HG03280 (cell line): ENCODE data around the gene TRIM8.
"Not testable (repeated sequence)": the region's sequence is repeated elsewhere in the genome, so short reads cannot be mapped to it uniquely, and the experiment has no call there.

Experiments used
- ATAC-seq: cut with Tn5 transposase; IDR thresholded peaks from one replicate; pipeline ENCODE4 v1.9.1; 2021; ENCODE audit warnings: mild to moderate bottlenecking, moderate library complexity; ENCODE audit not compliant: unreplicated experiment

TRIM8 gene

GRCh38 chr10:102667411-102667810 is 23.1 kb downstream of the TRIM8 start:
- ATAC-seq = not testable (repeated sequence)

GRCh38 chr10:102668326-102669107 is 24.2 kb downstream of the TRIM8 start:
- no peak for ATAC-seq

- no peak for ATAC-seq
These were observed 25.2 kb downstream of the TRIM8 start for GRCh38 chr10:102669206-102670064.

GRCh38 chr10:102670065-102670670 is 25.9 kb downstream of the TRIM8 start:
- ATAC-seq = no peak

DNA sequence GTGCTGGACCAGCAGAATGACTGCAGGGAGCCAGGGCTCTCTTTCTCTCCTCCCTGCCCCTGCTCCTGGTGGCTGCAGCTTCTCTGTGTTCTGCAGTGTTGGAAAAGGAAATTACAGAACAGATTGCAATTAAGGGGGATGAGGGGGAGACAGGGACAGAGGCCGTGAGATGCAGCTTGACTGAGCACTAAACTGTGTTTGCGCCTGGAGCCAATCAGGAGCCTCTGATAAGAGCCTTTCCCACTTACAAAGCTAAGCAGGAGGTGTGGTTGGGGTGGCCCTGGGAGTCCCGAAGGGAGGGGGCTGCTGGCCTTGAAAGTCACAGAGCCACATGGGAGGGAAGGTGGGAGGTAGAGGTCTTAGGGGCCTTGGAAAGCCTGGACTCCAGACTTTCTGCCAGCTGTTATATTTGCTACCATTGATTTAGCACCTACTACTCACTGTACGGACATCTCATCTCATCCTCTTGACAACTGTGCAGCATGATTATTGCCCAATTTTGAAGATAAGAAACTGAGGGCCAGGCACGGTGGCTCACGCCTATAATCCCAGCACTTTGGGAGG is 26.7 kb downstream of the TRIM8 start:
- ATAC-seq = no peak

- no peak for ATAC-seq
These were observed 29.0 kb downstream of the TRIM8 start for GRCh38 chr10:102673236-102673818.

- no peak for ATAC-seq
These were observed 29.7 kb downstream of the TRIM8 start for GRCh38 chr10:102673819-102674511.

DNA sequence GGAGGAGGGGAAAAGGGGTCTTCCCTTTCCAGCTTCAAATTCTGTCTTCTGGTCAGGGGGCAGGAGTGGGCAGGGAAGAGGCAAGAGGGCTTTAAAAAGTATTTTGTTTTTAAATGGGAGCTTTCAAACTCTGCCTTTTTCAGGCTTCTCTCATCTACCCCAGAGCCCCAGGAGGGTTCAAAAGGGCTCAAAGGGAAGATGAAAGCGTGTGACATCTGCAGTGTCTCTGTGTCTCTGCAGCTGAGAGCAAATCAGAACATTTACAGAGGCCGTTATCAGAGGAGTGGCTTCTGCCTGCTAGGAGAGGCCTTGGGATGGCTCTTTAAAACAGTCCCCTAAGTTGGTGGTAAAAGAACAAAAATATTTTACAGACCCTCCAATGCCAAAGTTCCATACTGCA is 30.3 kb downstream of the TRIM8 start:
- ATAC-seq = no peak

- ATAC-seq = no peak
These were observed 30.9 kb downstream of the TRIM8 start for GRCh38 chr10:102675011-102675665.

DNA sequence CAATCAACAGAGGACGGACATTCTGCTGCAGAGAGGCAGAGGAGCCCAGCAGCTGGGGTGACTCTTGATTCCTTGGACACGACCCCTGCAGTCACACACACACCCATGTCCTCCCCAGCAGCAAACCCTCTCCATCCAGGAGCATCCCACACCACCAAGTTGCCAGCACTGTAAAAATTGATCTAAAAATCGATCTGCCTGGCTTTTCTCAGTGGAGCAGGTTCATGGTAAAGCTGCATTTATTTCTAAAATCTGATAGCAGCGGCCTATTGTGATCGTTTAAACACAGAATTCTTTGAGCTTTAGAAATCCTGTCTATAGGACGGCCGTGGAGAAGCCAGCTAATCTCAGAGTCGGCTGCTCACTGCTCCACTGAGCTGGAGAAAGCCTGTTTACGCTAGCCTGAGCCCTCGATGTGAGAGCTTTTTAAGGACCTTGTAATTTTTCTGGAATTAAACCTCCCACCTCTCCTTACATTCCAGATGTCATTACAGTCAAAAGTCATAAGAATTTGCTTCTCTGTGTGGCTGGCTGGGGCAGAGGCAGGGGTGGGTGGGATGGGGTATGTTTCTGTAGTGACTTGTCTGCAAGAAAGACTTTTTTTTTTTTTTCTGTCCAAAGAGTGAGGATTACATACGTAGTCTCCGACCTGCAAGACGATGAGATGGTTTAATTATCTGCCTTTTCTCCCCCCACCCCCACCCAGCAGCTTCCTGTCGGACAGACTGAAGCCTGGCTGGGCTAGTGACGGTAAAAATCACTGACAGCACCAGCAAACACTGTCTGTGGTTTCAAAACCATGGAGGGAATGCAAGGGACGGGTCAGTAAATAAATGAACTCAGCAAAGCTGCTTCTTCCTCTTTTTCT is 31.6 kb downstream of the TRIM8 start:
- ATAC-seq = no peak

DNA sequence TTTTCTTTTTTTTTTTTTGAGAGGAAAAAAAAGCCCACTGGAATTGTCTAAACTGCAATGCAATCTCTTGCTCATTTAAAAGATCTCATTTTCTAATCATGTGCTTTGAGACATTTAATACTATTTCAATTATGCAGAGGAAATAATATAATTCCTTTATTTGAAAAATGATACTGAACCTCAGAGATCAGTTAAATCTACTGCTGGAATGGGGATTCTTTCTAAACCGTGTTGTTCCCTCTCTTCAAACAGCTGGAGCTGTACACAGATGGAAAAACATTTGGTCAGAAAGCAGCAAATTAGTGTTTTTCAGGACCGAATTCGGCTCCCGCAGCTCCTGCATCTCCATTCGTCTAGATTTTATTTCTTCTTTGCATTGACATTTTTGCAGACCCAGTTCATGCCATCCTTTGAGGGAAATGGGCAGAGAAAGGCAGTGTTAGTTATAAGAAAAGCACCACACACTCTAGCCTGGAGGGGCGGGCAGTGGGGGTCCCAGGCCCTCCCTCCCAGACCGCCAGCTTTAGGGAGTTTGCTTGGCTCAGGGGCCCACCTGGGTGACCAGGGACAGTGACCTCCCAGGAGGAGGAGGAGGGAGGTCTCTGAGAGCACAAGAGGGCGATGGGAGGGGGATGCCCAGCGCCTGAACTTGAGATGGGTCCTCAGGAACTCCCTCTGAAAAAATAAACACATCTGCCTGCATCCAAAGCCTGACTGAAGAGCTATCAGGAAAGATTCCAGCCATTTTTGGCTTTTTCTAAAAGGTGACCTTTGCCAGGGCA is 32.4 kb downstream of the TRIM8 start:
- no peak for ATAC-seq

DNA sequence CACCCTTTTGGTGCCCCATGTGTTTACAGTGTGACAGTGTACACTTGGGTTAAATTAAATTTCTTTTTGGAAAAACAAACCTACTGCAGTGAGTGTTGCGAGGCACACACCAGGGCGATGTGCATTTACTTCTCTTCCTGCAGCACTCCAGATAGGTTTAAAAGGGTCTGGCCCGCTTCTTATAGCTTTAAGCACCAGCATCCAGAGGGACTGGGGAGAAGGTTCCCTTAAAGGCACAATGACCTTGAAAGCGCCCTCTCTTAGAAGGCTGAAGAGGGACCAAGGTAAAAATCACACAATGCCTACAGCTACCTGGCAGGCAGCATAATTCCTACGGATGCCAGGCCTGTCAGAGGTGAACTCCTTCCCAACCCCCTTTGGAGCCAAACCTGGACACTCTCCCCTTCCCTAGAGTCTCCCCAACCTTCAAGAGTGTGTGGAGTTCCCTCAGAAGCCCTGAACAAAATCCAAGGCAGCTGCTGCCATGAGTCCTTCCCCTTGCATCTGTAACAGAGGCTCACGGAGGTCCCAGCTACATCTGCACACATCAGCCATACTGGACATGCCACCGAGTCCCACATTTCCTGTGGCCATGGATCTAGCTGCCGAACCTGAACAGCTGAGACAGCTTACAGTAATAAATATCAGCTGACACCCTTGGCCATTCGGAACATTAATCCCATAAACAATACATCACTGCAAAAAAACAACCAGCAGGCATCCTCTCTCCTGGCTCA is 33.2 kb downstream of the TRIM8 start:
- ATAC-seq = no peak

GRCh38 chr10:102678068-102678400 is 33.8 kb downstream of the TRIM8 start:
- ATAC-seq = no peak

- no peak for ATAC-seq
These were observed 34.6 kb downstream of the TRIM8 start for GRCh38 chr10:102678842-102679289.

DNA sequence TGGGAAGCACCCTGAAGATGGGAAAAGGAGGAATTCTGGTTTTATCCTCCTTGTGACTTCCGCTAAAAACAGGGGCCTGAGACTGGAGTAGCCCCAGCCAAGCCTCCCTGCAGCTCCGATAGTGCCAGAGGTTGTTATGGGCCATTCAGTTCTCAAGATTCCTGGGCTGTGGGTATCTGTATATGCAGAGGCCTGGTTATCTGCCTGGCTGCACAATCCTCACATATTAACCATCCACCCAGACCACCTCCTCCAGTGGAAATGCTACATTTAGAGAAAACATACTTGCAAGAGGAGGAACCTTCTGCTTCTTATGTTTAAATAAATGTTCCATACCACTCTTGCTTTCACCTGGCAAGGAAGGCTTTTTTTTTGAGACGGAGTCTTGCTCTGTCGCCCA is 35.3 kb downstream of the TRIM8 start:
- ATAC-seq = no peak

DNA sequence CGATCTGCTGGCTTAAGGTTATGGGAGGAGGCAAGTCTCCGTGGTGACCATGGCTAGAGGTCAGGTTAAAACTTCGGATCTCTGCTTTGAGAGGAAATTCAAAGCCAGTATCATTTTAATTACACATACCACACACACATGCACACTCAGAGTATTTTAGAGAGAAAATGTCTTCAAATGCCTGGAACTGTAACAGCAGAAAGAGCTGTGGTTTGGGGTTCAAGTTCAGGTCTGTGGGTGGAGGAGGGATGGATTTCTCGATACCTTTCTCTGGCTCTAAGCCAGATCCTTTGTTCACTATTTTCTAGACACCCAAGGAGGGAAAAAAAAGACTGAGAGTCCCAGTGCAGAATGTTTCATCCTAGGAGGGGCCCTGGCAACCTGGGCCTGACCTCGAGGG is 37.4 kb downstream of the TRIM8 start:
- no peak for ATAC-seq

GRCh38 chr10:102682416-102682815 is 38.1 kb downstream of the TRIM8 start:
- no peak for ATAC-seq

GRCh38 chr10:102682981-102683380 is 38.7 kb downstream of the TRIM8 start:
- ATAC-seq = no peak
